NCI-H69 (cell line): ENCODE results near the gene CCL28.

ENCODE experiments used
- DNase-seq: peaks from one replicate; lab custom pipeline; 2025; lab: John Stamatoyannopoulos, UW

The CCL28 gene

GRCh38 chr5:43357067-43357466 is 55.1 kb downstream of the CCL28 start:
- no peak for DNase-seq

GRCh38 chr5:43354774-43355173 is 57.4 kb downstream of the CCL28 start:
- no peak for DNase-seq

- no peak for DNase-seq
These were observed 58.5 kb downstream of the CCL28 start for GRCh38 chr5:43353668-43354067.

DNA sequence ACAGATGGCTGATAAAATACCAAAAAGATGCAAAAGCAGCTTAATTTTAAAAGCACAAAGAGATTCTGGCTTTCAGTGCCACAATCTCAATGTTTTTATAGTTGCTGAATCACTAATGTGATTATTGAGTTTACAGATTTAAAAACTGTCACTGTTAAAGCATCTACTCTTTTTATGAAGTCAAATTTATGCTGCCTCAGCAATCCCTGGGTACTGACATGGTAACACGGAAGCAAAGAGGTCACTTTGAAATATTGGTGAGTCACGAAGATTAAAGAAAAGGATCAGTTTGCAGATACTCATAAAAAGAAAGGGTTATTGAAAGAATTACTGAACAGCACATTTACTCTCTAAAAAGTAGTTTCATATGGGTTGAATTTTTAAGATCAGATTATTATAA is 59.3 kb downstream of the CCL28 start:
- no peak for DNase-seq

DNA sequence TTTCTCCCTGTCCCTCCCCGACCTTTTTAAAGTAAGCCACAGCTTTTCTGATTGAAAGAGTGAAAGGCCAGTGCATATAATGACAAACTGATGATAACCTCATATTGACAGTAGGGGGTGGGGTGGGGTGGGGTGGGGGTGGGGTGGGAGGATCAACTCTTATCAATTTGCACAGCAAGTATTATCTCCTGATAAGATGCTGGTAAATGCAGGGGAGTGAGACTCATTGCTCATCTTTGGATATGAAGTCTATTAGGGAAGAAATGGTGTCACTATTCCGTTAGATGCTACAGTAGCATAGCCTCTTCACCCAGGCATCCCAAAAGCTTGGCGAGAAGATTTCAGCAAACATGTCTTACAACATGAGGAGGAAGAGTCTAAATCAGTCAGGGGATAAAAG is 60.1 kb downstream of the CCL28 start:
- DNase-seq = no peak

- DNase-seq = no peak
These were observed 63.3 kb downstream of the CCL28 start for GRCh38 chr5:43348861-43349363.

GRCh38 chr5:43348207-43348606 is 64.0 kb downstream of the CCL28 start:
- DNase-seq = no peak

DNA sequence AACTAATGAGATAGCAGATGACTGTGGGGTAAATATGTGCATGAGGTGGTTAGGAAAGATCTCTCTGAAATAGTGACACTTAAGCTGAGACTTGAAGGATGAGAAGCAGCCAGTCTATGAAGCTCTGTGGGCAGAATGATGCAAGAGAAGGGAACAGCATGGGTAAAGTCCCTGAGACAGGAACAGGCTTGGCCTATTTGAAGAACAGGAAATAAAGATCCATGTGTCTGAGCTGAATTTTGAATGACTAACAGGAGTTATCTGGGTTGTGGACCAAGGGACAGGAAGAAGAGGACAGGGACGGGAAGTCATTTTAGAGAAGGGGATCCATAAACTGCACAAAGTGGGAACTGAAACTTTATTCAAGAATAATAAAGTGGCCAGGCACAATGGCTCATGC is 73.3 kb downstream of the CCL28 start:
- DNase-seq = no peak

GRCh38 chr5:43336159-43336558 is 76.0 kb downstream of the CCL28 start:
- no peak for DNase-seq

DNA sequence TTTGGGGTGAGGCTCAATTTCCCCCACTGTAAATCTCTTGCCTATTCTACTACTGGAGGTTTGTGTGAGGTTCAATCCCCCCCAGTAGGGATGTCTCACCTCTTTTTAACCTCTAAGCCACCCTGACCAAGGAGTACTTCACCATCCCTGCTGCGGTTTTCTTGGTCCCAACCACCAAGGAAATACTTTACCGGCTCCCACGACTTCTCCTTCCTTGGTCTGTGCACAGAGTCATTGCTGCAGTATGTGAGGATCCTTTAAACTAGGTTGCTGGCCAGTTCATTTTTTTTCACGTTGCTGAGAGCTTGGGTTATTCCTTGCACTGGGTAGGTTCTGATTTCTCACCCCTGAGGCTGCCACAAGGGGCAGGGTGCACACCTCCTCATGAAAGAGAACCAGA is 76.5 kb downstream of the CCL28 start:
- no peak for DNase-seq

- DNase-seq = no peak
These were observed 79.8 kb downstream of the CCL28 start for GRCh38 chr5:43332401-43332800.
